Measurements from ENCODE around the gene PCNT.
"Not testable (repeated sequence)": the region's sequence is repeated elsewhere in the genome, so short reads cannot be mapped to it uniquely, and the experiment has no call there.

The PCNT gene

GRCh38 chr21:46357684-46358425 lies 33.9 kb downstream of the PCNT start:
- no peak for FAIRE-seq

DNA sequence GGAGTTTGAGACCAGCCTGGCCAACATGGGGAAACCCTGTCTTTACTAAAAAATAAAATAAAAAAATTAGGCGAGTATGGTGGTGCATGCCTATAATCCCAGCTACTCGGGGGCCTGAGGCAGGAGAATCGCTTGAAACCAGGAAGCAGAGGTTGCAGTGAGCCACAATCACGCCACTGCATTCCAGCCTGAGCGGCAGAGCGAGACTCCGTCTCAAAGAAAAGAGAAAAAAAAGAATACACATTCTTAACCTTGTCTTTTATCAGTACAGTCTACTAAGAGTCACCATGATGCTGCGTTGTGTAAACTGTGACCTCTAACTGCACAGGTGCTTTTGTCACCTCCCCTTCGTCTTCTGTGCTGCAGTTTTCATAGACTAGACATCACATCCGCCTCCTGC lies 37.2 kb downstream of the PCNT start:
- FAIRE-seq, result no peak

- FAIRE-seq, result no peak
Measured at GRCh38 chr21:46361935-46362334, 38.0 kb downstream of the PCNT start.

DNA sequence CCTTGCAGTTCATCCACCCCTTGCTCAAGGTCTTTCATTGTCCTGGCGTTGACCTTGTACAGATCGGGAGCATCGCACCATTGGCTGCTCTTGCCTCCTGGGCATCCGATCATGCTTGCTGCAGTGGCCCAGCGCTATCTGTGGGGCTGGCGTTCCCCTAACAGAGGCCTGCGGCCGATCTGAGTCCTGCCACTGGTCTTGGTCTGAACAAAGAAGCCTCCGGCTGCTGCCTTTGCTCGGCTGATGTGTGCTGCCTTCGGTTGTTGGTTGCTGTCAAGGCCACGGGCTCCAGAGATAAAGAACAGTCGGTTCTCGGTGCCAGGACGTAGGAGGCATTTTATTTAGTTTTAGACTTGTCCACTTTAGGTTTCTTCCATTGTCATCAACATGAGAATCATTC lies 39.0 kb downstream of the PCNT start:
- FAIRE-seq, result no peak

DNA sequence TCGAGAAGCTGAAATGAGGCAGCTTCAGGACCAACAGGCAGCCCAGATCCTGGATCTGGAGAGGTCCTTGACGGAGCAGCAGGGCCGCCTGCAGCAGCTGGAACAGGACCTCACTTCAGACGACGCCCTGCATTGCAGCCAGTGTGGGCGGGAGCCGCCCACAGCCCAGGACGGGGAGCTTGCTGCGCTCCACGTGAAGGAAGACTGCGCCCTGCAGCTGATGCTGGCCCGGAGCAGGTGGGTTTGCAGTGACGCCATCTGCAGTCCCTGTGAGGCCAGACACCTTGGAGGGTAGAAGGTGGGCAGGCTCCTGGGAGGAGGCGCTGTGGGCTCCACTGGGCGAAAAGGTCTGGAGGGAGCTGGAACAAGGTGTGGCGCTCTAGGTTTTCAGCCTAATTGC lies 39.7 kb downstream of the PCNT start:
- FAIRE-seq, result no peak

GRCh38 chr21:46366091-46366490 lies 42.1 kb downstream of the PCNT start:
- FAIRE-seq, result no peak

DNA sequence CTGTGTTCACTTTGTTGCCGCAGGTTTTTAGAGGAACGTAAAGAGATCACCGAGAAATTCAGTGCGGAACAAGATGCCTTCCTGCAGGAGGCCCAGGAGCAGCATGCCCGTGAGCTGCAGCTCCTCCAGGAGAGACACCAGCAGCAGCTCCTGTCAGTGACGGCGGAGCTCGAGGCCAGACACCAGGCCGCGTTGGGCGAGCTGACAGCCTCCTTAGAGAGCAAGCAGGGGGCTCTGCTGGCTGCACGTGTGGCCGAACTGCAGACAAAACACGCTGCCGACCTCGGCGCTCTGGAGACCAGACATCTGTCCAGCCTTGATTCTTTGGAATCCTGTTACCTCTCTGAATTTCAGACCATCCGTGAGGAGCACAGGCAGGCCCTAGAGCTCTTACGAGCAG lies 42.6 kb downstream of the PCNT start:
- no peak for FAIRE-seq

DNA sequence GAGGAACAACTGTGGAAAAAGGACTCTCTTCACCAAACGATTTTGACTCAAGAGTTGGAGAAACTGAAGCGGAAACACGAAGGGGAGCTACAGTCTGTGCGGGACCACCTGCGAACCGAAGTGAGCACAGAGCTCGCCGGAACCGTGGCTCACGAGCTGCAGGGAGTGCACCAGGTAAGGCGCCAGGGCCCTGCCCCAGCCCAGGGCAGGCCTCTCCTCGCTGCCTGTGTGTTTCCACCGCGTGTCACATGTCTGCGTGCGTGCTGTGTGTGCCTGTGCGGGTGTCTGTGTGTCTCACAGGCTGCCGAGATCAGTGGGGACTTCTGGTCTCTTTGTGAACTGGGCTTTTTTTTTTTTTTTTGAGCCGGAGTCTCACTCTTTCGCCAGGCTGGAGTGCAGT lies 43.0 kb downstream of the PCNT start:
- no peak for FAIRE-seq

GRCh38 chr21:46368533-46369285 lies 44.8 kb downstream of the PCNT start:
- FAIRE-seq, result no peak

DNA sequence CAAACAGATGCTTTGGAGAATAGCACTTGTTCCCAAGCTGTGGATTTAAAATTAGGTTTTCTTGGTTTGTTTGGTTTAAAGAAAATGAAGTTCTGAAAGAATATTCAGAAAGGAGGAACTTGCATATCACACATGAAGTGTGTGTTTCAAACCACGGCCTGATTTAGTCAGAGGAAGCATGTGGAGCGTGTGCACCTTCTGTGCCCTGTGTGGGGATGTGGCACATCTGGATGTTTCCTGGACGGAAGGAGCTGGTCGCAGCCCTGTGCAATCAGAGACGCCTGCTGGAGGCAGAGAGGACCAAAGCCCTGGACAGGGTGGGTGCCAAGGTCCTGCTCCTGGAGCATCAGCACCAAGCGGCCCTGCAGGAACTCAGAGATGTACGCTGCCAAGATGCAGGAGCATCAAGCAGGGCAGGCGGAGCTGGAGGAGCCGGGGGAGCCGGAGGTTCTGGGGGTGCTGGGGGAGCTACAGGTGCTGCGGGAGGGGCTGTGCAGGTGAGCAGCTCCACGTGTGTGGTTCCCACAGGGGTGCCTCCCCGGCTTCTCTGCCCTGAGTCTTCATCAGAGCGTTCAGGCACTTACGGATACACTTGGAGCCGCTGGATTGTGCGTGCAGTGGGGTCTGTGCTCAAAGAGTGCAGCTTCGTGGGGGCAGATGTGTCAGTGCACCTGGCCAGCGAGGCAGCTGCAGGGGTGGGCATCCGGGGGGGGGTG lies 45.7 kb downstream of the PCNT start:
- FAIRE-seq, result no peak

GRCh38 chr21:46371204-46372013 lies 47.5 kb downstream of the PCNT start:
- no peak for FAIRE-seq

DNA sequence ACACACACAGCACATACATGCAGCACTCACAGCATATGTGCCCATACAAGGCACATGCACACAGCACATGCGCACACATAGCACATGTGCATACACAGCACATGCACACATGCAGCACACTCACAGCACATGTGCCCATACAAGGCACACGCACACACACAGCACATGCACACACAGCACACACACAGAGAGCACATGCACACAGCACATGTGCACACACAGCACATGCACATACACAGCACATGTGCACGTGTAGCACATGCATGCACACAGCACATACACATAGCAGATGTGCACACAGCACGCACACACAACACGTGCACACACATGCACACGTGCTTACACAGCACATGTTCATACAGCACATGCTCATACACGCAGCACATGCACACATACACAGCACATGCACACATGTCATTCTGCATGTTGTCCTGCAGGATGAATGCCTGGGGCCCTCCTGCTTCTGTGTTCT lies 48.1 kb downstream of the PCNT start:
- FAIRE-seq, result no peak

- not testable (repeated sequence) for FAIRE-seq
Measured at GRCh38 chr21:46372947-46373346, 49.0 kb downstream of the PCNT start.

DNA sequence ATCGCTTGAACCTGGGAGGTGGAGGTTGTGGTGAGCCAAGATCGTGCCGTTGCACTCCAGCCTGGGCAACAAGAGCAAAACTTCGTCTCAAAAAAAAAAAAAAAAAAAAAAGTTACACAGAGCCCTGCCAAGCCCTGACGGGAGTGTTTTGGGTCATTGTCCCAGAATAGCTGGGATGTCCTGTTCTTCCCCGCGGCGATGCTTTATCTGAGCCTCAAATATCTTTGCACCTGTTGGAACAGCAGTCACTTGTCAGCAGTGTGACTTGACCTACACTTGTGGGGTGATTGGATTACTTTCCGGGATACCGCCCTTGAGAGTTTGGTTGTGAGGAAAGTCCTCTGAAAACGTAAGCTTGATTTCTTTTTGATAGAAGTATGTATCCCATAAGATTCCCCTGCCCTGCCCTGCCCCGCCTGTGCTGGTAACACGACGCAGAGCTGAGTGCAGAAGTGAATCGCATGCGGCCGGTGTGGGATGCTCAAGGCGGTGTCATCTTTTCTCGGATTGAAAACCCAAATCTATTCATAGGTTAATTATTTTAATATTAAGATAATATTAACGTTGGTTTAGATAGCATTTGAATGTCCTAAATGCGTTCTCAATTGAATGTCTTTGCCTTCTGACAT lies 50.9 kb downstream of the PCNT start:
- no peak for FAIRE-seq

- no peak for FAIRE-seq
Measured at GRCh38 chr21:46375560-46376230, 51.7 kb downstream of the PCNT start.

- FAIRE-seq, result no peak
Measured at GRCh38 chr21:46376231-46376628, 52.3 kb downstream of the PCNT start.

- FAIRE-seq, result no peak
Measured at GRCh38 chr21:46376856-46377453, 53.0 kb downstream of the PCNT start.

DNA sequence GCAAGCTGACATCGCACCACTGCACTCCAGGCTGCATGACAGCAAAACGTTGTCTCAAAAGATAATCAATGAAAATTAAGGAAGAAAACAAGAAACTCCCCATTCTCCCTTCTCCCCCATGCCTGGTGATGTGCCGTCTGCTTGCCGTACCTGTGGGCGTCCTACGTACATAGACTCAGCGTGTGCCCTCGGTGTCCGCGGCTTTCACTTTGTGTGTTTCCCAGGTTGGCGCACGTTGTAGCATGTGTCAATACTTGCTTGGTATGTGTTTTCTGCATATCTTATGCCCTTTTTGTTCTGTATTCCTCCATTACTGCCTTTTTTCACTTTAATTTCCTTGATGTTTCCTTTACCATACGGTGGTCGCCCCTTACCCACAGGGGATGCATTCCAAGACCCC lies 53.8 kb downstream of the PCNT start:
- no peak for FAIRE-seq

GRCh38 chr21:46379105-46379504 lies 55.1 kb downstream of the PCNT start:
- no peak for FAIRE-seq

DNA sequence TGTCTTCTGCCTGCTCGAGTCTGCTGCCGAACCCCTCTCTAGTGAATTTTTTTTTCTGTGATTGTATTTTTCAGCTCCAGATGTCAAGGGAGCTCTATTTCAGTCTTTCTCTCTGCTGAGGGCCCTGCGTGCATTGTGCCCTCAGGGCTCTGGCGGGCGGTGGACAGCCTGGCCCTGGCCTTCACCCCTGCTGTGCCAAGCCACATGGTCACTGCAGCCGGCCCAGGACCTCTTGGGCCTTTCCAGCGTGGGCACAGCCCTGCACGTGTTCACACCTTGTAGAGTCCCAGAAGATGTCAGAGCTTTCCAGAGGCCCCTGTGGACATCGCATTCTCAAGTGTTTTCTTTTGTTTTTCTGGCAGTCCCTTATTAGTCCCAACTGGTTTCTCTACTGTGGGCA lies 55.7 kb downstream of the PCNT start:
- FAIRE-seq, result no peak

- no peak for FAIRE-seq
Measured at GRCh38 chr21:46381541-46381940, 57.6 kb downstream of the PCNT start.
